ENCODE results near the gene MYO10.

- TF ChIP-seq CEBPB (IDR thresholded peaks at IDR 0.05) = no peak
- no peak for TF ChIP-seq YY1 (IDR thresholded peaks at IDR 0.05; ENCODE audit: low read depth)
- no peak for TF ChIP-seq TAF1 (IDR thresholded peaks at IDR 0.05; ENCODE audit: low read depth)
- no peak for TF ChIP-seq RAD21 (IDR thresholded peaks at IDR 0.05; ENCODE audit: low read depth)
- TF ChIP-seq TEAD4 (IDR thresholded peaks at IDR 0.05) = no peak
- TF ChIP-seq FOXM1 (IDR thresholded peaks at IDR 0.05; ENCODE audit: borderline replicate concordance, low read depth) = no peak
- no peak for TF ChIP-seq USF1 (IDR thresholded peaks at IDR 0.05)
- TF ChIP-seq EP300 (IDR thresholded peaks at IDR 0.05; ENCODE audit: borderline replicate concordance) = no peak
- TF ChIP-seq ZBTB7A (IDR thresholded peaks at IDR 0.05; ENCODE audit: low read depth) = no peak
- TF ChIP-seq TCF12 (IDR thresholded peaks at IDR 0.05; ENCODE audit: low read depth) = no peak
- TF ChIP-seq MAX (IDR thresholded peaks at IDR 0.05) = no peak
Measured at GRCh38 chr5:16879650-16880049, 56.4 kb downstream of the MYO10 start.
